GM12878 (cell line): Measurements from ENCODE around the gene PARP15.

Source experiments
- ATF3 ChIP-seq: IDR thresholded peaks from 2 replicates; pipeline ENCODE4 v1.6.1; 2011; ENCODE audit warnings: low read depth, mild to moderate bottlenecking, low read length, moderate library complexity, borderline replicate concordance; ENCODE audit errors: extremely low read depth
- CTCF ChIP-seq, 3 experiments: IDR thresholded peaks in 2 of 3; conservative IDR thresholded peaks in 1 of 3; 2 replicates each; pipeline ENCODE4 v1.5.1; 2011; ENCODE audit warnings: low read depth in 3 of 3, low read length in 3 of 3, mild to moderate bottlenecking in 3 of 3, control low read depth in 2 of 3, moderate library complexity in 2 of 3, inconsistent platforms in 1 of 3, mixed read lengths in 1 of 3; ENCODE audit not compliant: control insufficient read depth in 2 of 3, insufficient read depth in 1 of 3; ENCODE audit errors: extremely low read depth in 1 of 3
- ELK1 ChIP-seq: IDR thresholded peaks from 2 replicates; pipeline ENCODE4 v1.6.1; 2012; ENCODE audit warnings: low read depth, low read length, improper control_type of control experiment
- EZH2 ChIP-seq: IDR thresholded peaks from 2 replicates; pipeline ENCODE4 v1.6.1; 2012; ENCODE audit warnings: low read depth, mild to moderate bottlenecking, control low read depth, inconsistent platforms, low read length, borderline replicate concordance; ENCODE audit not compliant: control insufficient read depth
- LARP7 ChIP-seq: fragments of 450-650 bp; IDR thresholded peaks from 2 replicates; pipeline ENCODE4 v1.6.1; 2017; ENCODE audit warnings: mild to moderate bottlenecking
- NBN ChIP-seq: fragments of 450-650 bp; IDR thresholded peaks from 2 replicates; pipeline ENCODE4 v1.6.1; 2016
- NR2C1 ChIP-seq: fragments of 450-650 bp; IDR thresholded peaks from 2 replicates; pipeline ENCODE4 v1.6.1; 2017; ENCODE audit warnings: antibody characterized with exemption, mild to moderate bottlenecking, moderate library complexity
- POLR2AphosphoS5 ChIP-seq: IDR thresholded peaks from 2 replicates; pipeline ENCODE4 v1.6.1; 2011; ENCODE audit warnings: mild to moderate bottlenecking, low read length, inconsistent platforms
- RAD21 ChIP-seq: IDR thresholded peaks from 2 replicates; pipeline ENCODE4 v1.6.1; 2011; ENCODE audit warnings: mild to moderate bottlenecking, low read depth, low read length, moderate library complexity; ENCODE audit not compliant: insufficient read depth
- SIN3A ChIP-seq: IDR thresholded peaks from 2 replicates; pipeline ENCODE4 v1.6.1; 2012; ENCODE audit warnings: low read depth, low read length, improper control_type of control experiment
- SPI1 ChIP-seq: IDR thresholded peaks from 2 replicates; pipeline ENCODE4 v1.6.1; 2011; ENCODE audit warnings: low read depth, mild to moderate bottlenecking, low read length, moderate library complexity, borderline replicate concordance; ENCODE audit not compliant: insufficient read depth
- ZSCAN29 ChIP-seq: fragments of 450-650 bp; IDR thresholded peaks from 2 replicates; pipeline ENCODE4 v1.6.1; 2017; ENCODE audit warnings: mild to moderate bottlenecking, moderate library complexity
- TF ChIP-seq, protein P1 (sequence below): IDR thresholded peaks from 2 replicates; pipeline ENCODE4 v1.6.1; 2011; ENCODE audit warnings: low read depth, low read length, improper control_type of control experiment, borderline replicate concordance

DNA sequence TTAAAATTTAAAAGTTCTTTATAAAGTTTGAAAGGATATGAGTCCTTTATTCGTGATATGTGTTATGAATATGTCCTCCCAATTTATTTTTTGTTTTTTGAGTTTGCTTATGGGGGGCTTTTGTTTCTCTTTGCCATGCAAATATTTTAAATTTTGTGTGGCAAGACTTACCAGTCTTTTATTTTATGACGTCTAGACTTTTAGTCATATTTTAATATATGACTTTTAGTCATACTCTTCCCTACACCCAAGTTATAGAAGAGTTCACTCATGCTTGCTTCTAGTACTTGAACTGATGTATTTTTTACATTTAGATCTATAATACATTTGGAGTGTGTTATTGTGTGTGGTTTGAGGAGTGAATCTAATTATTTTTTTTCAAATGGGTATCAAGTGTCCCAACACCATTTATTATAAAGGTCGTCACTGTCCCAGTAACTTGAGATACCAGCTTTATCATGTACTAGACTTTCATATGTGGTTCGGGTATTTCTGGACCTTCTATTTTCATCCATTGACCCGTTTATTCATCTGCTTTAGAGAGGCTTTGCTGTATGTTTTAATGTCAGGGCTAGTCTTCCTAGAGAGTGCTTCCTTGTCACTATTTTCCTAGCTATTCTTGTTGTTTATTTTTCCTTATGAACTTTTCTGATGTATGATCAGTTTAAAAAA is 755 bp downstream of the PARP15 start:
- TF ChIP-seq ELK1: no peak
- no peak for TF ChIP-seq RAD21
- TF ChIP-seq SPI1: no peak
- TF ChIP-seq EZH2: no peak
- TF ChIP-seq, protein P1, sequence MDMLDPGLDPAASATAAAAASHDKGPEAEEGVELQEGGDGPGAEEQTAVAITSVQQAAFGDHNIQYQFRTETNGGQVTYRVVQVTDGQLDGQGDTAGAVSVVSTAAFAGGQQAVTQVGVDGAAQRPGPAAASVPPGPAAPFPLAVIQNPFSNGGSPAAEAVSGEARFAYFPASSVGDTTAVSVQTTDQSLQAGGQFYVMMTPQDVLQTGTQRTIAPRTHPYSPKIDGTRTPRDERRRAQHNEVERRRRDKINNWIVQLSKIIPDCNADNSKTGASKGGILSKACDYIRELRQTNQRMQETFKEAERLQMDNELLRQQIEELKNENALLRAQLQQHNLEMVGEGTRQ: no peak
- TF ChIP-seq SIN3A: no peak
- no peak for TF ChIP-seq CTCF (IDR thresholded peaks at IDR 0.05 in 2 of 3, conservative IDR thresholded peaks at IDR 0.05 in 1 of 3; ENCODE audit: control insufficient read depth in 2 of 3, extremely low read depth in 1 of 3, insufficient read depth in 1 of 3, low read depth in 3 of 3, low read length in 3 of 3)
- no peak for TF ChIP-seq NR2C1
- TF ChIP-seq ZSCAN29: no peak
- no peak for TF ChIP-seq POLR2AphosphoS5
- no peak for TF ChIP-seq ATF3
- no peak for TF ChIP-seq NBN
- no peak for TF ChIP-seq LARP7
